Measurements from ENCODE around the gene PACSIN1.
"Not testable (repeated sequence)": the region's sequence is repeated elsewhere in the genome, so short reads cannot be mapped to it uniquely, and the experiment has no call there.

Gene PACSIN1

GRCh38 chr6:34475238-34475682, 9.4 kb downstream of the PACSIN1 start:
- no peak overlapping the region for H3K4me3 ChIP-seq (ENCODE audit: severe bottlenecking)
- ATAC-seq (ENCODE audit: low read depth) (no peak), DNase-seq (ENCODE audit: low spot score) (no peak)
- H3K9me3 ChIP-seq (ENCODE audit: severe bottlenecking): peaks cover 2% of the 10 kb centered on the region
- H3K36me3 ChIP-seq (ENCODE audit: low read depth): no peaks in the 10 kb centered on the region
- no peaks in the 10 kb centered on the region for H3K4me1 ChIP-seq (ENCODE audit: insufficient read depth, poor library complexity, severe bottlenecking)
- TF ChIP-seq CTCF (IDR thresholded peaks at IDR 0.05; ENCODE audit: poor library complexity, severe bottlenecking): no peak
- no peaks in the 10 kb centered on the region for H3K27me3 ChIP-seq (ENCODE audit: insufficient read depth, poor library complexity, severe bottlenecking)
- no peak overlapping the region for H3K27ac ChIP-seq (ENCODE audit: poor library complexity, severe bottlenecking)

DNA sequence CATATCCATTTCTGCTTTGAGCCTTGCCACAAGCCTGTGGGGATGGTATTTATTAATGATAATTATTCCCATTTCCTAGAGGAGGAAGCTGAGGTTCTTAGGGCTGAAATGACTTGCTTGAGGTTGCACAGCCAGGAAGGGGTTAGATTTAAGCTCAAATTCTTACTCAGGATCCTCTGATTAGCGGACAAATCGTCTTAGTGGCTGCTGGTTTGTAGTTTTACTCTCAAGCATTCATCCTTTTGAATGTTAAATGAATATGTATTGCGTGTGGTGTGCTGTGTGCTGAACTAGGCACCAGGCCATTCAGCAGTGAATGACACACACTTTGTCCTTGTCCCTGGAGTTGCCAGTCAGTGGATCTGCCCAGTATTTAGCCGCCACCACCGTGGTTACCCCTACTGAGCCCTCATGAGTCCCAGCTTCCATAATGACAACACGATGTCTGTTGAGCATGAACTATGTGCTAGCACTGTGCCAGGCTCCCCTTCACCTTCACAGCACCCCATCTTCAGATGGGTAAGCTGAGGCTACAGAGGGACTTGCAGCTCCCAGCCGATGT, 10.0 kb downstream of the PACSIN1 start:
- ATAC-seq (ENCODE audit: low read depth) (no peak), DNase-seq (ENCODE audit: low spot score) (no peak)
- no peak overlapping the region for H3K27ac ChIP-seq (ENCODE audit: poor library complexity, severe bottlenecking)

GRCh38 chr6:34476447-34476846, 10.6 kb downstream of the PACSIN1 start:
- Histone ChIP-seq H3K4me3 (ENCODE audit: severe bottlenecking) (no peak overlapping the region), H3K4me1 (ENCODE audit: insufficient read depth, poor library complexity, severe bottlenecking) (no peaks in the 10 kb centered on the region), H3K27ac (ENCODE audit: poor library complexity, severe bottlenecking) (no peak overlapping the region), H3K36me3 (ENCODE audit: low read depth) (no peaks in the 10 kb centered on the region), H3K27me3 (ENCODE audit: insufficient read depth, poor library complexity, severe bottlenecking) (no peaks in the 10 kb centered on the region), H3K9me3 (ENCODE audit: severe bottlenecking) (peaks cover 2% of the 10 kb centered on the region)
- TF ChIP-seq CTCF (IDR thresholded peaks at IDR 0.05; ENCODE audit: poor library complexity, severe bottlenecking): no peak
- DNase-seq (ENCODE audit: low spot score): no peak
- no peak for ATAC-seq (ENCODE audit: low read depth)

More for the DNA sequence above, 10.0 kb downstream of the PACSIN1 start:
- Histone ChIP-seq H3K4me3 (ENCODE audit: severe bottlenecking) (no peak overlapping the region), H3K4me1 (ENCODE audit: insufficient read depth, poor library complexity, severe bottlenecking) (no peaks in the 10 kb centered on the region), H3K36me3 (ENCODE audit: low read depth) (no peaks in the 10 kb centered on the region), H3K27me3 (ENCODE audit: insufficient read depth, poor library complexity, severe bottlenecking) (no peaks in the 10 kb centered on the region), H3K9me3 (ENCODE audit: severe bottlenecking) (peaks cover 2% of the 10 kb centered on the region)
- no peak for TF ChIP-seq CTCF (IDR thresholded peaks at IDR 0.05; ENCODE audit: poor library complexity, severe bottlenecking)

- Histone ChIP-seq H3K4me3 (ENCODE audit: severe bottlenecking) (no peak overlapping the region), H3K27me3 (ENCODE audit: insufficient read depth, poor library complexity, severe bottlenecking) (no peaks in the 10 kb centered on the region), H3K36me3 (ENCODE audit: low read depth) (no peaks in the 10 kb centered on the region), H3K27ac (ENCODE audit: poor library complexity, severe bottlenecking) (no peak overlapping the region), H3K4me1 (ENCODE audit: insufficient read depth, poor library complexity, severe bottlenecking) (no peaks in the 10 kb centered on the region), H3K9me3 (ENCODE audit: severe bottlenecking) (peaks cover 2% of the 10 kb centered on the region)
- no peak for TF ChIP-seq CTCF (IDR thresholded peaks at IDR 0.05; ENCODE audit: poor library complexity, severe bottlenecking)
- no peak for DNase-seq (ENCODE audit: low spot score)
- ATAC-seq (ENCODE audit: low read depth): no peak
Observed at GRCh38 chr6:34476921-34477320, 11.0 kb downstream of the PACSIN1 start.

- no peak for TF ChIP-seq CTCF (IDR thresholded peaks at IDR 0.05; ENCODE audit: poor library complexity, severe bottlenecking)
- Histone ChIP-seq H3K36me3 (ENCODE audit: low read depth) (no peaks in the 10 kb centered on the region), H3K9me3 (ENCODE audit: severe bottlenecking) (peaks cover 2% of the 10 kb centered on the region), H3K27me3 (ENCODE audit: insufficient read depth, poor library complexity, severe bottlenecking) (no peaks in the 10 kb centered on the region), H3K4me3 (ENCODE audit: severe bottlenecking) (no peak overlapping the region), H3K4me1 (ENCODE audit: insufficient read depth, poor library complexity, severe bottlenecking) (no peaks in the 10 kb centered on the region), H3K27ac (ENCODE audit: poor library complexity, severe bottlenecking) (no peak overlapping the region)
- ATAC-seq (ENCODE audit: low read depth): no peak
- DNase-seq (ENCODE audit: low spot score): no peak
Observed at GRCh38 chr6:34478796-34479195, 12.9 kb downstream of the PACSIN1 start.

GRCh38 chr6:34483781-34484180, 17.9 kb downstream of the PACSIN1 start:
- not testable (repeated sequence) for H3K36me3 ChIP-seq (ENCODE audit: low read depth)

More at GRCh38 chr6:34483781-34484180, 17.9 kb downstream of the PACSIN1 start:
- H3K4me1 ChIP-seq (ENCODE audit: insufficient read depth, poor library complexity, severe bottlenecking): peaks cover 12% of the 10 kb centered on the region
- not testable (repeated sequence) for H3K4me3 ChIP-seq (ENCODE audit: severe bottlenecking); H3K9me3 ChIP-seq (ENCODE audit: severe bottlenecking); H3K27ac ChIP-seq (ENCODE audit: poor library complexity, severe bottlenecking); DNase-seq (ENCODE audit: low spot score); H3K27me3 ChIP-seq (ENCODE audit: insufficient read depth, poor library complexity, severe bottlenecking); ATAC-seq (ENCODE audit: low read depth)

All from RWPE2 (cell line).